ENCODE measurements around the gene FKBP2. TPM values are rescaled to one million over a fixed set of nuclear protein-coding genes. Genes with fewer than 3 reads are reported as not detected.

Gene FKBP2
- total and polyA plus RNA-seq, 2 of the 13 experiments (the other 11 are each of a cell fraction or from before 2014, with no cell fraction given), result 30.1 to 53.3 TPM

- peaks cover 13% of the 10 kb centered on the region for H3K4me1 ChIP-seq (ENCODE audit: insufficient read depth, low read length)
- no peak for DNase-seq (ENCODE audit: low spot score)
- no peak for ATAC-seq
- no TSS peak for BruUV-seq (replicated peaks)
- peaks cover 19% of the 10 kb centered on the region for H4K20me1 ChIP-seq (ENCODE audit: insufficient read depth, low read length)
- ChIA-PET POLR2A (no interaction called here), CTCF (ENCODE audit: low intra/inter-chr PET ratio, low total read pairs) (no interaction called here)
- no peak overlapping the region for H3K9ac ChIP-seq (ENCODE audit: insufficient read depth, low read depth, low read length)
- TF ChIP-seq CREB3 (CRISPR knock-in tag; IDR thresholded peaks at IDR 0.05), result no peak
- no peak for TF ChIP-seq AGO1 (IDR thresholded peaks at IDR 0.05; ENCODE audit: low read depth, low read length, poor library complexity, severe bottlenecking)
- no peak for TF ChIP-seq CEBPG (CRISPR knock-in tag; IDR thresholded peaks at IDR 0.05)
- no peak for TF ChIP-seq NFE2L2 (IDR thresholded peaks at IDR 0.05; ENCODE audit: low read length)
- no peak for TF ChIP-seq NCOA5 (CRISPR knock-in tag; IDR thresholded peaks at IDR 0.05)
- in situ Hi-C loops (cut with HindIII; ENCODE audit: extremely low pct_ligation_motif_present, low pct_unique_long_range_greater_than_20kb), result no loop called here
- H3K4me2 ChIP-seq (ENCODE audit: low read depth, low read length), result no peak overlapping the region
- H3K27me3 ChIP-seq (ENCODE audit: control insufficient read depth in 1 of 2, insufficient read depth in 2 of 2, low read length in 2 of 2), result no peaks in the 10 kb centered on the region
- intact Hi-C loops (cut with micrococcal nuclease; ENCODE audit: unreplicated experiment), result no loop called here
- no peak overlapping the region for H3K27ac ChIP-seq (ENCODE audit: extremely low read length, insufficient read depth, low read length)
- H3K4me3 ChIP-seq (replicated peaks in 1 of 3; ENCODE audit: insufficient read depth in 1 of 3, low read depth in 2 of 3, low read length in 3 of 3), result no peak overlapping the region
- H2AFZ ChIP-seq (ENCODE audit: low read length), result no peak overlapping the region
- no peak for FAIRE-seq
- peaks cover 38 to 55% of the 10 kb centered on the region in 2 experiments for H3K36me3 ChIP-seq (replicated peaks in 1 of 2; ENCODE audit: control insufficient read depth in 1 of 2, insufficient read depth in 2 of 2, low read length in 2 of 2)
- WGBS (ENCODE audit: low lambda C conversion rate), result 90% methylated on average over 4 of the region's 5 CpGs
- no peaks in the 10 kb centered on the region for H3K9me3 ChIP-seq (ENCODE audit: low read length)
- H3K79me2 ChIP-seq (ENCODE audit: insufficient read depth, low read length), result peaks cover 25% of the 10 kb centered on the region
Observed at GRCh38 chr11:64192434-64192833, 48.5 kb upstream of the FKBP2 start.

- ATAC-seq (no peak), FAIRE-seq (no peak), DNase-seq (ENCODE audit: low spot score) (no peak)
- Histone ChIP-seq H2AFZ (ENCODE audit: low read length) (no peak overlapping the region), H4K20me1 (ENCODE audit: insufficient read depth, low read length) (no peaks in the 10 kb centered on the region), H3K4me2 (ENCODE audit: low read depth, low read length) (no peak overlapping the region), H3K9ac (ENCODE audit: insufficient read depth, low read depth, low read length) (no peak overlapping the region), H3K4me1 (ENCODE audit: insufficient read depth, low read length) (no peaks in the 10 kb centered on the region), H3K36me3 (replicated peaks in 1 of 2; ENCODE audit: control insufficient read depth in 1 of 2, insufficient read depth in 2 of 2, low read length in 2 of 2) (peaks cover 51 to 85% of the 10 kb centered on the region in 2 experiments), H3K4me3 (replicated peaks in 1 of 3; ENCODE audit: insufficient read depth in 1 of 3, low read depth in 2 of 3, low read length in 3 of 3) (no peak overlapping the region), H3K27me3 (ENCODE audit: control insufficient read depth in 1 of 2, insufficient read depth in 2 of 2, low read length in 2 of 2) (no peaks in the 10 kb centered on the region), H3K9me3 (ENCODE audit: low read length) (no peaks in the 10 kb centered on the region), H3K79me2 (ENCODE audit: insufficient read depth, low read length) (peaks cover 14% of the 10 kb centered on the region), H3K27ac (ENCODE audit: extremely low read length, insufficient read depth, low read length) (no peak overlapping the region)
- in situ Hi-C loops (cut with HindIII; ENCODE audit: extremely low pct_ligation_motif_present, low pct_unique_long_range_greater_than_20kb) (no loop called here), intact Hi-C loops (cut with micrococcal nuclease; ENCODE audit: unreplicated experiment) (no loop called here)
- POLR2A ChIA-PET, result interaction anchor here (1.5 kb wide), 1 partner anchor 11 kb away, joined by 6 read pairs; the partner anchor contains the start of gene STIP1
- no peak for TF ChIP-seq ZNF788 (CRISPR knock-in tag; IDR thresholded peaks at IDR 0.05; ENCODE audit: borderline replicate concordance)
- CTCF ChIA-PET (ENCODE audit: low intra/inter-chr PET ratio, low total read pairs), result no interaction called here
- WGBS (ENCODE audit: low lambda C conversion rate), result 95% methylated on average over 9 of the region's 9 CpGs
- BruUV-seq (replicated peaks), result no TSS peak
Observed at GRCh38 chr11:64196626-64197025, 44.3 kb upstream of the FKBP2 start.

Data from HepG2 (cell line).